ENCODE data around the gene PHACTR3.

DNA sequence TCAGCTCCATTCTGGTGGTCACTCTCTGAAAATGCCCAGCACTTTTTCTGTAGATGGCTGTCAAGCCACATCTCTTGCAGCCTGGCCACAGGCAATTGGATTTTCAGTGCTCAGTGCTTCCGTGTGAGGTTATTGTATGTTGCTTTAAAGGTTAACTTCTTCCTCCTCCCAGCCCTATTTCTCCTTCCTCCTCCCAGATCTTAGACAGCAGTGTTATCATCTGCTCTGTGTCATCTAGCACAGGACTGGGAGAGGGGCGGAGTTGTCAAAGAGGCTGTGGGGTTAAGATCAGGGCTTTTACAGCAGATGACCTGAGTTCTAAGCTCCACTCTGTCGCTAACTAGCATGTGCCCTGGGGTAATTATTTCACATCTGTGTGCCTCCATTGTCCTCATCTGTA, 129.0 kb downstream of the PHACTR3 start:
- TF ChIP-seq CTCF (IDR thresholded peaks at IDR 0.05 in 8 of 11, conservative IDR thresholded peaks at IDR 0.05 in 3 of 11) (no peak), POLR2AphosphoS5 (IDR thresholded peaks at IDR 0.05) (no peak), POLR2A (IDR thresholded peaks at IDR 0.05) (no peak)

Data from spleen (tissue), 7 donors.